Uterus (tissue), 2 donors: Measurements from ENCODE around the gene KLRF2.

ENCODE experiments used
- POLR2A ChIP-seq, 2 donors: fragments of 450-650 bp; IDR thresholded peaks; one replicate each; pipeline ENCODE4 v1.6.1; 2016; ENCODE audit warnings: antibody characterized with exemption in 2 of 2, mild to moderate bottlenecking in 1 of 2, moderate library complexity in 1 of 2
- TF ChIP-seq, protein P1 (sequence below), 4 experiments: fragments of 200-600 bp in 2 of 4; fragments of 450-650 bp in 2 of 4; sonication (generic) in 2 of 4; IDR thresholded peaks; one replicate each; pipeline ENCODE4 v1.5.1; 2016 to 2019; ENCODE audit warnings: antibody characterized with exemption in 4 of 4, mild to moderate bottlenecking in 2 of 4, moderate library complexity in 1 of 4

DNA sequence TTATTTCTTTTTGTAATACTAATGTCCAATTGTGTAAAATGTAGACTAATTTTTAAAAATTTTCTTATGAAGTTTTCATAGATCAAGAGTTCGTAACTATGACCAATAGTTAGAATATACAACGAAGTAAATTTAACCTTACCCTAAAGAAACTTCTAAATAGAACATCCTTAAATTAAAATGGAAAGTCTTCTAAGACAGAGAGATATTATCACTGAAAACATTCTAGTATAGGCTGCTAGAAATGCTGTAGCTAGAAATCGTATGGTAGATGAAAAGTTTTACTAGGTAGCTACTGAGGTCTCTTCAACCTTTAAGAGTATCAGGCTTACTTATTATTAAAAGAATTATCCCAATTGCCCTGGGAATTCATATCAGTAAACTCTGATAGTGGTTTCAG lies 50.0 kb downstream of the KLRF2 start:
- TF ChIP-seq, protein P1, sequence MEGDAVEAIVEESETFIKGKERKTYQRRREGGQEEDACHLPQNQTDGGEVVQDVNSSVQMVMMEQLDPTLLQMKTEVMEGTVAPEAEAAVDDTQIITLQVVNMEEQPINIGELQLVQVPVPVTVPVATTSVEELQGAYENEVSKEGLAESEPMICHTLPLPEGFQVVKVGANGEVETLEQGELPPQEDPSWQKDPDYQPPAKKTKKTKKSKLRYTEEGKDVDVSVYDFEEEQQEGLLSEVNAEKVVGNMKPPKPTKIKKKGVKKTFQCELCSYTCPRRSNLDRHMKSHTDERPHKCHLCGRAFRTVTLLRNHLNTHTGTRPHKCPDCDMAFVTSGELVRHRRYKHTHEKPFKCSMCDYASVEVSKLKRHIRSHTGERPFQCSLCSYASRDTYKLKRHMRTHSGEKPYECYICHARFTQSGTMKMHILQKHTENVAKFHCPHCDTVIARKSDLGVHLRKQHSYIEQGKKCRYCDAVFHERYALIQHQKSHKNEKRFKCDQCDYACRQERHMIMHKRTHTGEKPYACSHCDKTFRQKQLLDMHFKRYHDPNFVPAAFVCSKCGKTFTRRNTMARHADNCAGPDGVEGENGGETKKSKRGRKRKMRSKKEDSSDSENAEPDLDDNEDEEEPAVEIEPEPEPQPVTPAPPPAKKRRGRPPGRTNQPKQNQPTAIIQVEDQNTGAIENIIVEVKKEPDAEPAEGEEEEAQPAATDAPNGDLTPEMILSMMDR (IDR thresholded peaks at IDR 0.05), result no peak
- TF ChIP-seq POLR2A (IDR thresholded peaks at IDR 0.05), result no peak
